SJCRH30 (cell line): Measurements from ENCODE around the gene MEGF9. TPM values are rescaled to one million over a fixed set of nuclear protein-coding genes. Genes with fewer than 3 reads are reported as not detected.

Experiments
- DNase-seq, 2 experiments: peaks; one replicate each; pipeline ENCODE4 v3.0.0-alpha.2; 2015 to 2020
- H3K27ac ChIP-seq: fragments of 250-450 bp; sonication (Bioruptor Pico); 2 replicates; pipeline ENCODE4 v1.5.1; 2020; ENCODE audit warnings: mild to moderate bottlenecking, moderate library complexity
- H3K27me3 ChIP-seq: fragments of 250-450 bp; sonication (Bioruptor Pico); 2 replicates; pipeline ENCODE4 v1.5.1; 2020; ENCODE audit warnings: mild to moderate bottlenecking, moderate library complexity
- H3K36me3 ChIP-seq: fragments of 250-450 bp; sonication (Bioruptor Pico); 2 replicates; pipeline ENCODE4 v1.5.1; 2020; ENCODE audit warnings: mild to moderate bottlenecking, moderate library complexity
- H3K4me1 ChIP-seq: fragments of 250-450 bp; sonication (Bioruptor Pico); 2 replicates; pipeline ENCODE4 v1.5.1; 2020; ENCODE audit warnings: mild to moderate bottlenecking, moderate library complexity
- H3K4me3 ChIP-seq: fragments of 250-450 bp; sonication (Bioruptor Pico); 2 replicates; pipeline ENCODE4 v1.5.1; 2020; ENCODE audit warnings: mild to moderate bottlenecking, moderate library complexity
- H3K9me3 ChIP-seq: fragments of 250-450 bp; sonication (Bioruptor Pico); replicated peaks from 2 replicates; pipeline ENCODE4 v1.5.1; 2020; ENCODE audit warnings: mild to moderate bottlenecking, moderate library complexity
- total RNA-seq: library from RNA; depleted of rRNA; stranded (reverse); fragments of >200 nt; shearing (Covaris generic); gene quantifications from 2 replicates; pipeline ENCODE4 v1.2.3, GENCODE V29; 2014

The MEGF9 gene
- total RNA-seq, 1 experiment from 2014 or later = 12.8 TPM

GRCh38 chr9:120676767-120677402 lies 37.4 kb downstream of the MEGF9 start:
- H3K4me3 ChIP-seq = no peak overlapping the region
- H3K36me3 ChIP-seq = no peaks in the 10 kb centered on the region
- no peaks in the 10 kb centered on the region for H3K27me3 ChIP-seq
- no peak overlapping the region for H3K27ac ChIP-seq
- H3K4me1 ChIP-seq = no peaks in the 10 kb centered on the region
- H3K9me3 ChIP-seq = no peaks in the 10 kb centered on the region
- DNase-seq = no peak

GRCh38 chr9:120668399-120668798 lies 45.9 kb downstream of the MEGF9 start:
- Histone ChIP-seq H3K36me3 (no peaks in the 10 kb centered on the region), H3K4me1 (no peaks in the 10 kb centered on the region), H3K27me3 (no peaks in the 10 kb centered on the region), H3K27ac (no peak overlapping the region), H3K4me3 (no peak overlapping the region), H3K9me3 (no peaks in the 10 kb centered on the region)
- no peak for DNase-seq

GRCh38 chr9:120663950-120664349 lies 50.3 kb downstream of the MEGF9 start:
- Histone ChIP-seq H3K4me1 (no peaks in the 10 kb centered on the region), H3K9me3 (no peaks in the 10 kb centered on the region), H3K27me3 (no peaks in the 10 kb centered on the region), H3K4me3 (no peak overlapping the region), H3K36me3 (no peaks in the 10 kb centered on the region; the same call in 1 of the 2 replicates), H3K27ac (no peak overlapping the region)
- DNase-seq = no peak

- Histone ChIP-seq H3K9me3 (no peaks in the 10 kb centered on the region), H3K27me3 (no peaks in the 10 kb centered on the region), H3K27ac (no peak overlapping the region), H3K4me1 (no peaks in the 10 kb centered on the region), H3K36me3 (no peaks in the 10 kb centered on the region; the same call in 1 of the 2 replicates), H3K4me3 (no peak overlapping the region)
- no peak for DNase-seq
These were observed 50.9 kb downstream of the MEGF9 start for GRCh38 chr9:120663380-120663779.

- Histone ChIP-seq H3K4me1 (no peaks in the 10 kb centered on the region), H3K27me3 (no peaks in the 10 kb centered on the region), H3K27ac (no peak overlapping the region), H3K36me3 (no peaks in the 10 kb centered on the region; the same call in 1 of the 2 replicates), H3K4me3 (no peak overlapping the region), H3K9me3 (no peaks in the 10 kb centered on the region)
- no peak for DNase-seq
These were observed 51.8 kb downstream of the MEGF9 start for GRCh38 chr9:120662513-120662912.

GRCh38 chr9:120659676-120660075 lies 54.6 kb downstream of the MEGF9 start:
- no peak overlapping the region for H3K4me3 ChIP-seq
- H3K36me3 ChIP-seq = no peaks in the 10 kb centered on the region; the same call in 1 of the 2 replicates
- no peaks in the 10 kb centered on the region for H3K9me3 ChIP-seq
- no peak overlapping the region for H3K27ac ChIP-seq
- no peak for DNase-seq
- H3K4me1 ChIP-seq = no peaks in the 10 kb centered on the region
- no peaks in the 10 kb centered on the region for H3K27me3 ChIP-seq

- no peak for DNase-seq
- no peaks in the 10 kb centered on the region for H3K9me3 ChIP-seq
- H3K27me3 ChIP-seq = no peaks in the 10 kb centered on the region
- H3K4me3 ChIP-seq = no peak overlapping the region
- H3K4me1 ChIP-seq = no peaks in the 10 kb centered on the region
- H3K27ac ChIP-seq = no peak overlapping the region
- H3K36me3 ChIP-seq = no peaks in the 10 kb centered on the region; the same call in 1 of the 2 replicates
These were observed 55.1 kb downstream of the MEGF9 start for GRCh38 chr9:120659209-120659608.

GRCh38 chr9:120655005-120655622 lies 59.2 kb downstream of the MEGF9 start:
- H3K36me3 ChIP-seq = no peaks in the 10 kb centered on the region; the same call in 1 of the 2 replicates
- H3K4me1 ChIP-seq = peaks cover 5% of the 10 kb centered on the region; the same call in 1 of the 2 replicates
- H3K4me3 ChIP-seq = no peak overlapping the region
- H3K27me3 ChIP-seq = no peaks in the 10 kb centered on the region
- H3K27ac ChIP-seq = no peak overlapping the region
- no peak for DNase-seq
- no peaks in the 10 kb centered on the region for H3K9me3 ChIP-seq

GRCh38 chr9:120654272-120654671 lies 60.0 kb downstream of the MEGF9 start:
- no peaks in the 10 kb centered on the region; the same call in 1 of the 2 replicates for H3K36me3 ChIP-seq
- no peak overlapping the region for H3K27ac ChIP-seq
- H3K4me3 ChIP-seq = no peak overlapping the region
- H3K9me3 ChIP-seq = no peaks in the 10 kb centered on the region
- no peaks in the 10 kb centered on the region for H3K27me3 ChIP-seq
- H3K4me1 ChIP-seq = peaks cover 5% of the 10 kb centered on the region; the same call in 1 of the 2 replicates
- no peak for DNase-seq

- H3K9me3 ChIP-seq = no peaks in the 10 kb centered on the region
- peaks cover 5% of the 10 kb centered on the region; the same call in 1 of the 2 replicates for H3K4me1 ChIP-seq
- no peak overlapping the region for H3K27ac ChIP-seq
- H3K4me3 ChIP-seq = no peak overlapping the region
- no peaks in the 10 kb centered on the region; the same call in 1 of the 2 replicates for H3K36me3 ChIP-seq
- DNase-seq = no peak
- no peaks in the 10 kb centered on the region for H3K27me3 ChIP-seq
These were observed 60.5 kb downstream of the MEGF9 start for GRCh38 chr9:120653762-120654161.

- Histone ChIP-seq H3K4me3 (no peak overlapping the region), H3K27me3 (no peaks in the 10 kb centered on the region), H3K27ac (no peak overlapping the region), H3K36me3 (no peaks in the 10 kb centered on the region; the same call in 1 of the 2 replicates), H3K4me1 (peaks cover 5% of the 10 kb centered on the region; the same call in 1 of the 2 replicates), H3K9me3 (no peaks in the 10 kb centered on the region)
- DNase-seq = no peak
These were observed 61.3 kb downstream of the MEGF9 start for GRCh38 chr9:120652934-120653333.

- Histone ChIP-seq H3K4me1 (peaks cover 5% of the 10 kb centered on the region; the same call in 1 of the 2 replicates), H3K27me3 (no peaks in the 10 kb centered on the region), H3K4me3 (no peak overlapping the region), H3K36me3 (no peaks in the 10 kb centered on the region; the same call in 1 of the 2 replicates), H3K27ac (no peak overlapping the region), H3K9me3 (no peaks in the 10 kb centered on the region)
- DNase-seq = no peak
These were observed 63.9 kb downstream of the MEGF9 start for GRCh38 chr9:120650352-120650751.

- H3K27ac ChIP-seq = no peak overlapping the region
- no peak overlapping the region for H3K4me3 ChIP-seq
- DNase-seq = no peak
- H3K9me3 ChIP-seq = no peaks in the 10 kb centered on the region
- no peaks in the 10 kb centered on the region for H3K27me3 ChIP-seq
- H3K36me3 ChIP-seq = no peaks in the 10 kb centered on the region; the same call in 1 of the 2 replicates
- peaks cover 5% of the 10 kb centered on the region; the same call in 1 of the 2 replicates for H3K4me1 ChIP-seq
These were observed 65.6 kb downstream of the MEGF9 start for GRCh38 chr9:120648581-120649197.

- Histone ChIP-seq H3K9me3 (no peaks in the 10 kb centered on the region), H3K27me3 (no peaks in the 10 kb centered on the region), H3K4me1 (peaks cover 11% of the 10 kb centered on the region), H3K36me3 (no peaks in the 10 kb centered on the region; the same call in 1 of the 2 replicates), H3K4me3 (no peak overlapping the region), H3K27ac (no peak overlapping the region)
- no peak for DNase-seq
These were observed 67.3 kb downstream of the MEGF9 start for GRCh38 chr9:120646948-120647347.

GRCh38 chr9:120645760-120646159 lies 68.5 kb downstream of the MEGF9 start:
- DNase-seq = no peak
- Histone ChIP-seq H3K9me3 (no peaks in the 10 kb centered on the region), H3K27me3 (no peaks in the 10 kb centered on the region), H3K4me3 (no peak overlapping the region), H3K4me1 (peaks cover 12% of the 10 kb centered on the region), H3K27ac (no peak overlapping the region), H3K36me3 (no peaks in the 10 kb centered on the region; the same call in 1 of the 2 replicates)
